CD4-positive, alpha-beta T cell treated with Interferon alpha-2 for 1 hour (primary cell): ENCODE results near the gene NAA38.

Experiments
- DNase-seq, 2 donors: peaks; one replicate each; pipeline ENCODE4 v3.0.0-alpha.2; 2020 to 2022

The NAA38 gene

GRCh38 chr17:7839876-7840261, 17.5 kb downstream of the NAA38 start:
- peak in 1 of 2 donors; percentile 47 for DNase-seq

GRCh38 chr17:7839190-7839875, 18.0 kb downstream of the NAA38 start:
- DNase-seq: peak in 1 of 2 donors; percentile 21

- DNase-seq: peak in 1 of 2 donors; percentile 43
Measured at GRCh38 chr17:7838090-7839075, 19.0 kb downstream of the NAA38 start.

DNA sequence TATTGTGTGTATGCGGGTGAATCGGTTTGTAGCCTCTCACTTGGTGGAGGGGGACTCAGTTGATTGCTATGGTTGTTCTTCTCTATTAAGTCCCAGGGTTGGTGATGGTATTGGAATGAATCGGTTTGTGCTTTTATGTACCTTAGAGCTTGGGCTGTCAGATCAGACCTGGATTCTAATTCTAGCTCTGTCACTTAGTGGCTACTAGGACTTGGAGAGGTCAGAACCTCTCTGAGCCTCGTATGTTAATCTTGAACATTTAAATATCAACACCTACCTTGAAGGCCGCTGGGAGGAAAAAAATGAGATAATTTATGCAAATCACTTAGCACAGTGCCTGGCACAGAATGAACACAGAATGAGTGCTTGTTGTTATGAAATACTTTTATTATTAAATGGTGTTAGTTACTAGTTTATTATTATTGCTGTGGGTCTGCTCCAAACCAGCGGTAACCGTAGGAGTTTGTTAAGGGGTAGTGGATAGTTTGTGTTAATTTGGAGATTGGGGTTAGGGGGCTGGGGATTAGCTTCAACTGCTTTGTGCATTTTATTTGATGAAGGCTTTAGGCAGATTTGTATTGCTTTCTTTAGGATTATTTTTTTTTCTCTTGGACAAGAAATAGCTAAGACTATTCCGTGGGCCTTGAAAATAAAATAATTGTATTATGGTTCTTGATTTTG, 19.8 kb downstream of the NAA38 start:
- DNase-seq: peak in 1 of 2 donors; percentile 37

GRCh38 chr17:7836596-7837407, 20.6 kb downstream of the NAA38 start:
- DNase-seq: peak; percentile 85

GRCh38 chr17:7835814-7836595, 21.4 kb downstream of the NAA38 start:
- DNase-seq: peak in 1 of 2 donors; percentile 68

- peak; percentile 94 for DNase-seq
Measured at GRCh38 chr17:7834957-7835813, 22.2 kb downstream of the NAA38 start.

GRCh38 chr17:7834542-7834956, 22.8 kb downstream of the NAA38 start:
- peak; percentile 73 to 76 for DNase-seq

- peak; percentile 89 to 90 for DNase-seq
Measured at GRCh38 chr17:7833795-7834541, 23.4 kb downstream of the NAA38 start, which contains the start of gene KDM6B. Gene KDM6B, plus strand, starts transcription at chr17:7834217. Its CDS starts 11,338 bp downstream, at chr17:7845555.

DNA sequence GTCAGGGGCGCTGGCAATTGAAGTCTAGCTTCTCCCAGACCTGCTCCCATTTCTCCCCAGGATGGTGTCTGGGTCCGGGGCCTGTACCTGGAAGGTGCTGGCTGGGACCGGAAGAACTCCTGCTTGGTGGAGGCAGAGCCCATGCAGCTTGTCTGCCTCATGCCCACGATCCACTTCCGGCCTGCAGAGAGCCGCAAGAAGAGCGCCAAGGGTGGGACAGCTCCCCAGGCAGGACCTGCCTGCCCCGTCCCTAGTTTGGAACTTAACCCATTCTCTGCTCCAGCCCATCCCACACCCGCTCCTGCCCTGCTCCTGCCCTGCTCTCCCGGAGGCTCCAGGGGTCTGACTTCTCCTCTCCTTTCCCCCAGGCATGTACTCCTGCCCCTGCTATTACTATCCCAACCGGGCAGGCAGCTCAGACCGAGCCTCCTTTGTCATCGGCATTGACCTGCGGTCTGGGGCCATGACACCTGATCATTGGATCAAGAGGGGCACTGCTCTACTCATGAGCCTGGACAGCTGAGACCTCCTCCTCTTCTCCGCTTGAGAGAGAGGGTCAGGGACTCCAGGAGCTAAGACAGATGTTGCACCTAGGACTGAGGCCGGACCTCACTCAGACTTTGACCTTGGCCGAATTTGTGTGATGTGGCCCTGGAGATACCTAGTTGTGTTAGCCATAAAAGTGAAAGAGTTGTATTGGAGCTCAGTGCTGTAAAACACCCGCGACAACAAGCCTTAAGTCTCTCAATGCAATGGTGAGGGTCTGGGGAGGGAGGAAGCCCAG, 24.2 kb downstream of the NAA38 start:
- no peak for DNase-seq

DNA sequence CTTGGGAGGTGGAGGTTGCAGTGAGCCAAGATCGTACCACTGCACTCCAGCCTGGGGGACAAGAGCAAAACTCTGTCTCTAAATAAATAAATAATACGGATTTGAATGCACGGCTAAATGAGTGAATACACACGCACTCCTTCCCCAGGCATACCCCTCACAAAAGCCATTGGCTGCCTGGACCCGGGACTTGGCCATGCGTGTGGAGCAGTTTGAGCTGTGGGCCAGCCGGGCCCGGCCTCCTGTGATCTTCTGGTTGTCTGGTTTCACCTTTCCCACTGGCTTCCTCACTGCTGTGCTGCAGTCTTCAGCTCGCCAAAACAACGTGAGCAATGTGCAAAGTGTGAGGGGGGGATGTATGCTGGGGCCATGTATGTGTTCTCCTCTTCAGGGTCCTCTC, 24.9 kb downstream of the NAA38 start:
- DNase-seq: no peak

DNA sequence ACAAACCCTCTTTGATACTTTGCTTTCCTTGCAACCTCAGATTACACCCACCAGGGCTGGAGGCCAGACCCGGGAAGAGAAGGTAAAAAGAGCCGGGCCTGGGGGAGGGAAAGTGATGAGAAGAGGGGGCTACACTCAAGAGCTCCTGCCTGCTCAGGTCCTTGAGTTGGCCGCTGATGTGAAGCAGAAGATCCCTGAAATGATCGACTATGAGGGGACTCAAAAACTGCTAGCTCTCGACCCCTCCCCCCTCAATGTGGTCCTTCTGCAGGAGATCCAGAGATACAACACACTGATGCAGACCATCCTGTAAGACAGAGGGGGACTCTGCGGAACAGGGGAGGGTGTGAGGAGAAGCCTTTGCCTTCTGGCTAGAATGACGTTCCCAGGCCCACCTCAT, 26.1 kb downstream of the NAA38 start:
- no peak for DNase-seq

- no peak for DNase-seq
Measured at GRCh38 chr17:7830616-7831015, 26.7 kb downstream of the NAA38 start.

DNA sequence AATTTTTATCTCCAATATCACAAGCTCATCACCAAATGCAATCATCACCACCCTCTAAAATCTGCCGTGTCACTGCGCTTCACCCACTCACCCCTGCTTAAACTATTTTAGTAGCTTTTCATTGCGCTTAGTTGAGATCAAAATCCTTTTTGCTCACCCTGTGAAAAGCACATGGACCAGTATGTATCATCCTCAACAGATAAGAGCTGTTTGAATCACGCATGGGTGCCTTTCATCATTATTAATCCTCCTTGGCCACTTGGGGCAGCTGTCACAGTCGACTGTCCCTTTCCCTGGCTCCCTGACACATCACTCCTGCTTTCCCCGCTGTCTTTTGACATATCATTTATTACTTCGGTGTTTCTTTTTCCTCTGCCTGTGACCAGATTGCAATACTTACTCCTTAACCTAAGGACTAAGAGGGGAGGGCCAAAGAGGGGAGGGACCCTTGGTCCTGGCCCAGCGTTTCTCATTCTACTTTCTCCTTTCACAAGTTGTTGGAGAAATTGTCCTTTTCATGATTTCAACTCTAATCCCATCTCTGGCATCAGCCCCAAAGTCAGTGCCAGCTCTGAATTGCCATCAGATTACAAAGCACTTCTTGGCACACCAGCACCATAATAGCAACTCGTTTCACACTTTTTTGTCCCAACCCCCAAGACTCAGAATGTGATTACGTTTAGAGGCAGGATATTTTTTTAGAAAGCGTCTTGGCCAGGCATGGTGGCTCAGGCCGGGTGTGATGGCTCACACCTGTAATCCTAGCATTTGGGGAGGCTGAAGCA, 32.0 kb downstream of the NAA38 start:
- DNase-seq: no peak

DNA sequence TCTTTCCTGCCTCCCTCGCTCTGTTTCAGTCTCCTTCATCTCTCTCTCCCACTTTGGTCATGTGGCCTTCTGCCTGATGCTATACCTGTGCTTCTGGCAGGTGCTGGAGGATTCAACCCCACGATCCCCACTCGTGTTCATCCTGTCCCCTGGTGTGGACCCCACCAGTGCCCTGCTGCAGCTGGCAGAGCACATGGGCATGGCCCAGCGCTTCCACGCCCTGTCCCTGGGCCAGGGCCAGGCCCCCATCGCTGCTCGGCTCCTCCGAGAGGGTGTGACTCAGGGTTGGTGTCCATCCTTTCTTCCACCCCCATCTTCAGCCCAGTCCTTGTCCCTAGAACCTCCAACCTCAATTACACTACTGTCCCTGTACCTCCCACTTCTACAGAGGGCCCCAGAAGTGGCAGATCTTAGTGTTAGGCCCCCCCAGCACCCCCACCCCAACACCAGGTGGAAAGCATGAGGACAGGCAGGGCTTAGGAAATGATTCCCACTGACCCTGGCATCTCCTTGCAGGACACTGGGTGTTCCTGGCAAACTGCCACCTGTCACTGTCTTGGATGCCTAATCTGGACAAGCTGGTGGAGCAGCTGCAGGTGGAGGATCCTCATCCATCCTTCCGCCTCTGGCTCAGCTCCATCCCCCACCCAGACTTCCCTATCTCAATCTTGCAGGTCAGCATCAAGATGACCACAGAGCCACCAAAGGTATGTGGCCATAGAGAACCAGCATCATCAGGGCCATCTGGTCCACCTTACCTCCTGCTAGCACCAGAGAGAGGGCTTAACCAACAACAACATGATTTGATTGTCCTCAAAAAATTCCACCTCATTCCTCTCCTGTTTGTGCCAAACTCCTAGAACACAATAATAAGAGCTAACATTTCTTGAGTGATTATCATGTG, 33.1 kb downstream of the NAA38 start:
- no peak for DNase-seq

DNA sequence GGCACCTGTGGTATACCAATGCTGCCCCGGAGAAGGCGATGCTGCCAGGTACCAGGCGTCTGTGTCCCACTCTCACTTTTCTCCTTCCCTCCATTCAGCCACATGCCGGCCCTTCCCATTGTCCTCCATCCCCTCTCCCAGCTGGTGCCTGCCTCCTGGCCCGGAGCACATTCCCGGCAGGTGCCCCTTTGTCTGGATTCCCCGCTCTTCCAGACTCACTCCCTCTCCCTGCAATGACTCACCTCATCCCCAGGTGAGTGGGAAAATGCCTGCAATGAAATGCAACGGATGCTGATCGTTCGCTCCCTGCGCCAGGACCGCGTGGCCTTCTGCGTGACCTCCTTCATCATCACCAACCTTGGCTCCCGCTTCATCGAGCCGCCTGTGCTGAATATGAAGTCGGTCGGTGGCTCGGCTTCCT, 33.8 kb downstream of the NAA38 start:
- DNase-seq: no peak

DNA sequence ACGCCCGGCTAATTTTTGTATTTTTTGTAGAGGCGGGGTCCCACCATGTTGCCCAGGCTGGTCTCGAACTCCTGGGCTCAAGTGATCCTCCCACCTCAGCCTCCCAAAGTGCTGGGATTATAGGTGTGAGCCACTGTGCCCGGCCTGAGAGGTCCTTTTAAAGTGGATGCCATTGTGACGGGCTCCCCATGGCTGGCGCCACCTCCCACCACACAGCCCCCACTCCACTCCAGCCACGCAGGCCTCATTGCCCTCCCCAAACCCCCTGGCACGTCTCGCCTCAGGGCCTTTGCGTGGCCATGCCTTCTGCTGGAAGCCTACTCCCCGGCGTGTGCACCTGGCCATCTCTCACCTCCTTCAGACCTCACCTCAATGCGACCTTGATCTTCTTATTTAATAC, 35.2 kb downstream of the NAA38 start:
- DNase-seq: no peak
